Astrocyte (in vitro differentiated cells and primary cell): ENCODE data around the gene MEGF10. TPM values are rescaled to one million over a fixed set of nuclear protein-coding genes. Genes with fewer than 3 reads are reported as not detected.
A peak's percentile ranks its signal among the peaks of the same experiment; 100 is the strongest.
"Not testable (repeated sequence)": the region's sequence is repeated elsewhere in the genome, so short reads cannot be mapped to it uniquely, and the experiment has no call there.

Experiments
- DNase-seq: peaks from one replicate; pipeline ENCODE4 v3.0.0-alpha.2; 2010; ENCODE audit warnings: low read depth
- FAIRE-seq: peaks from 2 replicates; lab custom pipeline; 2011; peaks lifted over from hg19 to GRCh38; lab: Jason Lieb, UNC
- H2AFZ ChIP-seq: 2 replicates; pipeline ENCODE4 v1.6.0; 2012; ENCODE audit warnings: low read depth, low read length, inconsistent platforms
- H3K27ac ChIP-seq: 2 replicates; pipeline ENCODE4 v1.5.1; 2011; ENCODE audit warnings: low read depth, low read length, inconsistent platforms
- H3K27me3 ChIP-seq: 2 replicates; pipeline ENCODE4 v1.6.0; 2011; ENCODE audit warnings: low read length, inconsistent platforms; ENCODE audit not compliant: insufficient read depth
- H3K36me3 ChIP-seq: 2 replicates; pipeline ENCODE4 v1.5.1; 2011; ENCODE audit warnings: low read length, inconsistent platforms; ENCODE audit not compliant: insufficient read depth
- H3K4me1 ChIP-seq: 2 replicates; pipeline ENCODE4 v1.5.1; 2011; ENCODE audit warnings: low read length, inconsistent platforms; ENCODE audit not compliant: insufficient read depth
- H3K4me2 ChIP-seq: 2 replicates; pipeline ENCODE4 v1.6.0; 2012; ENCODE audit warnings: low read length, inconsistent platforms
- H3K4me3 ChIP-seq: 2 replicates; pipeline ENCODE4 v1.5.1; 2011; ENCODE audit warnings: low read depth, mild to moderate bottlenecking, low read length, inconsistent platforms; ENCODE audit not compliant: insufficient read depth
- H3K79me2 ChIP-seq: 2 replicates; pipeline ENCODE4 v1.6.0; 2012; ENCODE audit warnings: mild to moderate bottlenecking, low read length, inconsistent platforms; ENCODE audit not compliant: insufficient read depth
- H3K9ac ChIP-seq: 2 replicates; pipeline ENCODE4 v1.6.0; 2012; ENCODE audit warnings: mild to moderate bottlenecking, low read length, inconsistent platforms
- H3K9me3 ChIP-seq: 2 replicates; pipeline ENCODE4 v1.5.1; 2012; ENCODE audit warnings: low read depth, mild to moderate bottlenecking, low read length, inconsistent platforms; ENCODE audit not compliant: insufficient read depth
- H4K20me1 ChIP-seq: 2 replicates; pipeline ENCODE4 v1.6.0; 2012; ENCODE audit warnings: low read length, inconsistent platforms; ENCODE audit not compliant: insufficient read depth
- H3K27ac Mint-ChIP-seq: one replicate; pipeline ENCODE4 v1.8.0; 2021; ENCODE audit warnings: mild to moderate bottlenecking, mixed read lengths; ENCODE audit not compliant: unreplicated experiment
- H3K27me3 Mint-ChIP-seq: one replicate; pipeline ENCODE4 v1.8.0; 2021; ENCODE audit warnings: low read depth, mixed read lengths; ENCODE audit not compliant: unreplicated experiment
- H3K36me3 Mint-ChIP-seq: one replicate; pipeline ENCODE4 v1.8.0; 2021; ENCODE audit warnings: low read depth, mixed read lengths; ENCODE audit not compliant: unreplicated experiment
- H3K4me1 Mint-ChIP-seq: one replicate; pipeline ENCODE4 v1.8.0; 2021; ENCODE audit warnings: low read depth, mixed read lengths; ENCODE audit not compliant: unreplicated experiment
- H3K4me3 Mint-ChIP-seq: one replicate; pipeline ENCODE4 v1.8.0; 2021; ENCODE audit warnings: mild to moderate bottlenecking, moderate library complexity, mixed read lengths; ENCODE audit not compliant: unreplicated experiment
- H3K9me3 Mint-ChIP-seq: one replicate; pipeline ENCODE4 v1.8.0; 2021; ENCODE audit warnings: mild to moderate bottlenecking, mixed read lengths; ENCODE audit not compliant: unreplicated experiment
- EZH2 ChIP-seq: IDR thresholded peaks from 2 replicates; pipeline ENCODE4 v1.6.1; 2012; ENCODE audit warnings: mild to moderate bottlenecking, low read length, inconsistent platforms; ENCODE audit not compliant: insufficient read depth
- total RNA-seq: library from RNA; stranded (reverse); gene quantifications from 2 replicates; pipeline ENCODE4 v1.2.1, GENCODE V29; 2021
- TF ChIP-seq, protein P1 (sequence below): IDR thresholded peaks from 2 replicates; pipeline ENCODE4 v1.5.1; 2011; ENCODE audit warnings: low read depth, mild to moderate bottlenecking, inconsistent platforms, low read length, moderate library complexity; ENCODE audit not compliant: insufficient read depth

The MEGF10 gene
- total RNA-seq, 1 donor from 2014 or later: 15.8 TPM

DNA sequence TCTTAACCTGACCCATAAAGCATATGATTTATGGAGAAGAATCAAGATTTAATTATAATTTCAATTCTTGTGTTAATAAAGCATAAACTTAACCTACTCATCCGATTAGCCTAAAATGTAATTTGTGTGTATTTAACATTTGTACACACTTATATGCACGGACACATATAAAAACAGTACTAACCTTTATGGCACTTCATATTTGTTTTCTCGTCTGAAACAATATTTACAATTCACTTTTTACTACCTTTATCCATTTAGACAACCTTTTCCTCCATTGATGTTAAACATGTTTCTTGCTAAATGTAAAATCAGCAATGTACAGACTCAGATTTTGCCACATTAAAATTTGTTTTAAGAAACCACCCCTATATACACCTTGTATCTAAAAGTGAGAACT is 22.8 kb downstream of the MEGF10 start:
- no peak overlapping the region for H3K27ac Mint-ChIP-seq
- DNase-seq: no peak
- H3K9ac ChIP-seq: no peak overlapping the region
- H2AFZ ChIP-seq: no peak overlapping the region
- peaks cover 2% of the 10 kb centered on the region for H3K9me3 ChIP-seq
- peaks cover 5% of the 10 kb centered on the region for H3K9me3 Mint-ChIP-seq
- H4K20me1 ChIP-seq: no peaks in the 10 kb centered on the region
- no peaks in the 10 kb centered on the region for H3K36me3 ChIP-seq
- H3K36me3 Mint-ChIP-seq: peaks cover 2% of the 10 kb centered on the region
- H3K4me1 Mint-ChIP-seq: peaks cover 18% of the 10 kb centered on the region
- no peaks in the 10 kb centered on the region for H3K4me1 ChIP-seq
- no peaks in the 10 kb centered on the region for H3K27me3 ChIP-seq
- no peak overlapping the region for H3K4me2 ChIP-seq
- H3K27ac ChIP-seq: no peak overlapping the region
- no peaks in the 10 kb centered on the region for H3K79me2 ChIP-seq
- TF ChIP-seq, protein P1, sequence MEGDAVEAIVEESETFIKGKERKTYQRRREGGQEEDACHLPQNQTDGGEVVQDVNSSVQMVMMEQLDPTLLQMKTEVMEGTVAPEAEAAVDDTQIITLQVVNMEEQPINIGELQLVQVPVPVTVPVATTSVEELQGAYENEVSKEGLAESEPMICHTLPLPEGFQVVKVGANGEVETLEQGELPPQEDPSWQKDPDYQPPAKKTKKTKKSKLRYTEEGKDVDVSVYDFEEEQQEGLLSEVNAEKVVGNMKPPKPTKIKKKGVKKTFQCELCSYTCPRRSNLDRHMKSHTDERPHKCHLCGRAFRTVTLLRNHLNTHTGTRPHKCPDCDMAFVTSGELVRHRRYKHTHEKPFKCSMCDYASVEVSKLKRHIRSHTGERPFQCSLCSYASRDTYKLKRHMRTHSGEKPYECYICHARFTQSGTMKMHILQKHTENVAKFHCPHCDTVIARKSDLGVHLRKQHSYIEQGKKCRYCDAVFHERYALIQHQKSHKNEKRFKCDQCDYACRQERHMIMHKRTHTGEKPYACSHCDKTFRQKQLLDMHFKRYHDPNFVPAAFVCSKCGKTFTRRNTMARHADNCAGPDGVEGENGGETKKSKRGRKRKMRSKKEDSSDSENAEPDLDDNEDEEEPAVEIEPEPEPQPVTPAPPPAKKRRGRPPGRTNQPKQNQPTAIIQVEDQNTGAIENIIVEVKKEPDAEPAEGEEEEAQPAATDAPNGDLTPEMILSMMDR: no peak
- no peak for TF ChIP-seq EZH2
- no peak for FAIRE-seq
- no peaks in the 10 kb centered on the region for H3K27me3 Mint-ChIP-seq
- H3K4me3 ChIP-seq: no peak overlapping the region
- H3K4me3 Mint-ChIP-seq: no peak overlapping the region

DNA sequence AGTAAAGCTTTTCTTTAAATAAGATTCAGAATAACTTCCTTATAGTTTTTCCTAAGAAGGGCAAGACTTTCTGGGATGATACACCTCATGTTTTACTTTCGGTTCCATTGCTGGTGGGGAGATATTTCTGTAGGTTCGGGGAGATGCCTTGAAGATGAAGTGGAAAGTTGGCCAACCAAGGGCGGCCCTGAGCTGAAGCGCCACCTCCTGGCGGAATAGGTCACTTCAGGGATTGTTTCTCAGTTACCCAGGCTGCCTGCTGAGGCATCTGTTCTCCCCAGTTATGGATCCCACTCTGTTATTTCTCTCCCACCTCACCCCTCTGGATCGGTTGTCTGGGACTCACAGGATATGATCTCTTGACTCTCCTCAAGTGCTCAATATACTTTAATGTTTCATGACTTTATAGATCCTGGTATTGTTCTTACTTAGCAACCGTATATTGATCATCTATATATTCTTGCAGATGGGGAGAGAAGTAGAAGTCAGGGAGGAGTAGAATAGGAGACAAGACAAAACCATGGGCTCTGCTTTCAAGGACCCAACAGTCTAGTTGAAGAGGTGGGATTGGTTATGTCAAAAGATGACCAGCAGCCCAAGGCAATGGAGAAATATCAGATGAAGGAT is 23.4 kb downstream of the MEGF10 start:
- H3K9me3 Mint-ChIP-seq: peaks cover 4% of the 10 kb centered on the region
- H3K4me2 ChIP-seq: no peak overlapping the region
- no peak overlapping the region for H3K27ac ChIP-seq
- no peak overlapping the region for H2AFZ ChIP-seq
- peaks cover 18% of the 10 kb centered on the region for H3K4me1 Mint-ChIP-seq
- no peak overlapping the region for H3K9ac ChIP-seq
- no peaks in the 10 kb centered on the region for H3K36me3 ChIP-seq
- no peaks in the 10 kb centered on the region for H4K20me1 ChIP-seq
- DNase-seq: no peak
- no peak overlapping the region for H3K4me3 ChIP-seq
- peaks cover under 1% of the 10 kb centered on the region for H3K9me3 ChIP-seq
- peak; percentile 29 for FAIRE-seq
- H3K79me2 ChIP-seq: no peaks in the 10 kb centered on the region
- peaks cover 2% of the 10 kb centered on the region for H3K36me3 Mint-ChIP-seq
- no peak overlapping the region for H3K27ac Mint-ChIP-seq
- no peak overlapping the region for H3K4me3 Mint-ChIP-seq
- TF ChIP-seq EZH2: no peak
- TF ChIP-seq, protein P1: peak; percentile 54
- H3K27me3 ChIP-seq: no peaks in the 10 kb centered on the region
- no peaks in the 10 kb centered on the region for H3K27me3 Mint-ChIP-seq
- no peaks in the 10 kb centered on the region for H3K4me1 ChIP-seq

DNA sequence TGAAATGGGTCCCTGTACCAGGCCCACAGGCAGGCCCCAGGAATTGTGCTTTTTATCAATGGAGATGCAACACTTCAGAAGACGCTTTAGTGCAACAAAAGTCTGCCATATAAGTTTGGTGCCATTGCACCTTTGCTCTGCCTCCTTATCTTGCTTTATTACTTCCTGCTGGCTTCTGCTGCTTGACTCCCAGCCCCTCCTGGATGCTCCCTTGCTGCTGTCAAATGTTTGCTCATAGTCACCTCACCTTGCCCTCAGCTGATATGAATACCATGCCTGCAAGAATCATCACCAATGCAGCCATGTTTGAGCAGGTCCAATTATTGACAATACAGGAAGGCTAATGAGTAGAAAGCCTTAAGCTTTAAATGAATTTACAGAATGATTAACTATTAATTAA is 25.4 kb downstream of the MEGF10 start:
- no peak overlapping the region for H3K4me3 ChIP-seq
- H3K36me3 Mint-ChIP-seq: peaks cover 2% of the 10 kb centered on the region
- TF ChIP-seq, protein P1: no peak
- no peak for TF ChIP-seq EZH2
- peaks cover 25% of the 10 kb centered on the region for H3K4me1 Mint-ChIP-seq
- H3K9ac ChIP-seq: no peak overlapping the region
- no peaks in the 10 kb centered on the region for H3K27me3 Mint-ChIP-seq
- DNase-seq: no peak
- no peak overlapping the region for H3K27ac ChIP-seq
- H3K36me3 ChIP-seq: no peaks in the 10 kb centered on the region
- H3K4me2 ChIP-seq: no peak overlapping the region
- H3K4me1 ChIP-seq: peaks cover 12% of the 10 kb centered on the region
- H3K79me2 ChIP-seq: no peaks in the 10 kb centered on the region
- no peaks in the 10 kb centered on the region for H3K27me3 ChIP-seq
- H2AFZ ChIP-seq: no peak overlapping the region
- H4K20me1 ChIP-seq: no peaks in the 10 kb centered on the region
- no peaks in the 10 kb centered on the region for H3K9me3 Mint-ChIP-seq
- FAIRE-seq: no peak
- no peak overlapping the region for H3K4me3 Mint-ChIP-seq
- H3K27ac Mint-ChIP-seq: no peak overlapping the region
- H3K9me3 ChIP-seq: no peaks in the 10 kb centered on the region

DNA sequence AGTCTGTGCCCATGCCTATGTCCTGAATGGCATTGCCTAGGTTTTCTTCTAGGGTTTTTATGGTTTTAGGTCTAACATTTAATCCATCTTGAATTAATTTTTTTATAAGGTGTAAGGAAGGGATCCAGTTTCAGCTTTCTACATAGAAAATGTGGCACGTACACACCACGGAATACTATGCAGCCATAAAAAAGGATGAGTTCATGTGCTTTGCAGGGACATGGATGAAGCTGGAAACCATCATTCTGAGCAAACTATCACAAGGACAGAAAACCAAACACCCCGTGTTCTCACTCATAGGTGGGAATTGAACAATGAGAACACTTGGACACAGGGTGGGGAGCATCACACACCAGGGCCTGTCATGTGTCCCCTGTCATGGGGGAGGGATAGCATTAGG is 26.8 kb downstream of the MEGF10 start:
- H4K20me1 ChIP-seq, FAIRE-seq, H3K27me3 ChIP-seq, H3K9me3 Mint-ChIP-seq, H3K4me3 Mint-ChIP-seq, H3K36me3 ChIP-seq, H3K27ac Mint-ChIP-seq, H3K9me3 ChIP-seq, DNase-seq, H3K4me3 ChIP-seq, H3K36me3 Mint-ChIP-seq, H3K9ac ChIP-seq, H3K4me2 ChIP-seq, H3K27ac ChIP-seq, H3K79me2 ChIP-seq, H2AFZ ChIP-seq, H3K27me3 Mint-ChIP-seq: not testable (repeated sequence)
- H3K4me1 Mint-ChIP-seq: peaks cover 22% of the 10 kb centered on the region
- peaks cover 15% of the 10 kb centered on the region for H3K4me1 ChIP-seq
